ENCODE measurements around the gene TUBG1.

TUBG1 gene

DNA sequence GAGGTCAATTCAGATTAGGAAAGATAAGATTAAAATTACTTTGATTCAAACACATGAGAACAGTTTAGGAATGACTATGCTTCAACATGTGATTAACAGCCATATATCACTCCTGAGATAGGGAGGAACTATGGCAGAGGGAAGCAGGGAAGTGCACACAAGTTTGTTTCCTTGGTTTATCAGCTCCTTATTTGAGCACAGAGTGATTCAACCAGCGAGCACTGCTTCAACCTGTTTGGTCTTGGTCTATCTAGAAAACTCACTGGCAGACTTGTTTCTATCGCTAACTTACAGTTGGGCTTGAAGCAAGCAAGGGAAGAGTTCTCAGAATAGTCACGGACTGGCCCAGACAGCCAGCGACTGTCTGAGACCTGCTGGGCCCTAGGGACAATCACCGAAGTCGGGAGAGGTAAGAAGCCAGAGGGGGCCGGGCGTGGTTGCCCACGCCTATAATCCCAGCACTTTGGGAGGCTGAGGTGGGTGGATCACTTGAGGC, 23.5 kb downstream of the TUBG1 start:
- Histone ChIP-seq H2BK15ac (ENCODE audit: low read length) (no peak overlapping the region), H2BK12ac (ENCODE audit: low read length) (no peak overlapping the region), H3K9me3 (replicated peaks in 1 of 2; ENCODE audit: control insufficient read depth in 2 of 2, insufficient read depth in 1 of 2, low read depth in 1 of 2, low read length in 2 of 2) (no peaks in the 10 kb centered on the region), H3K4me3 (ENCODE audit: low read length in 2 of 2) (no peak overlapping the region), H3K4me2 (ENCODE audit: insufficient read depth, low read length, poor library complexity, severe bottlenecking) (no peak overlapping the region), H2AFZ (ENCODE audit: low read length) (no peak overlapping the region), H2BK120ac (ENCODE audit: low read depth, low read length) (no peak overlapping the region), H3K9ac (ENCODE audit: low read depth, low read length, poor library complexity) (no peak overlapping the region), H3K14ac (ENCODE audit: low read length) (no peak overlapping the region), H4K91ac (ENCODE audit: low read depth, low read length, poor library complexity) (no peak overlapping the region), H3K18ac (ENCODE audit: low read length) (no peak overlapping the region), H4K8ac (ENCODE audit: low read depth, low read length) (no peak overlapping the region), H3K36me3 (replicated peaks in 1 of 2; ENCODE audit: control insufficient read depth in 2 of 2, insufficient read depth in 2 of 2, low read length in 2 of 2) (no peaks in the 10 kb centered on the region), H3K23ac (ENCODE audit: low read depth, low read length, poor library complexity) (no peak overlapping the region), H2BK5ac (ENCODE audit: low read length) (no peak overlapping the region), H3K27ac (replicated peaks; ENCODE audit: low read length) (no peak overlapping the region), H3K27me3 (ENCODE audit: control insufficient read depth in 3 of 3, insufficient read depth in 3 of 3, low read depth in 1 of 3, low read length in 3 of 3) (no peaks in the 10 kb centered on the region), H3K79me1 (ENCODE audit: low read depth, low read length) (no peaks in the 10 kb centered on the region), H3K4me1 (ENCODE audit: control insufficient read depth in 2 of 2, insufficient read depth in 1 of 2, low read depth in 1 of 2, low read length in 2 of 2) (no peaks in the 10 kb centered on the region), H3K4ac (ENCODE audit: low read length) (no peak overlapping the region), H2AK5ac (ENCODE audit: low read depth, low read length) (no peak overlapping the region)
- WGBS, 2 donors (ENCODE audit: extremely low coverage in 2 of 2, insufficient read length in 2 of 2, insufficient replicate concordance in 1 of 2) = no CpG with 5 or more reads among the region's 9 CpGs
- DNase-seq (ENCODE audit: low spot score) = no peak

DNA sequence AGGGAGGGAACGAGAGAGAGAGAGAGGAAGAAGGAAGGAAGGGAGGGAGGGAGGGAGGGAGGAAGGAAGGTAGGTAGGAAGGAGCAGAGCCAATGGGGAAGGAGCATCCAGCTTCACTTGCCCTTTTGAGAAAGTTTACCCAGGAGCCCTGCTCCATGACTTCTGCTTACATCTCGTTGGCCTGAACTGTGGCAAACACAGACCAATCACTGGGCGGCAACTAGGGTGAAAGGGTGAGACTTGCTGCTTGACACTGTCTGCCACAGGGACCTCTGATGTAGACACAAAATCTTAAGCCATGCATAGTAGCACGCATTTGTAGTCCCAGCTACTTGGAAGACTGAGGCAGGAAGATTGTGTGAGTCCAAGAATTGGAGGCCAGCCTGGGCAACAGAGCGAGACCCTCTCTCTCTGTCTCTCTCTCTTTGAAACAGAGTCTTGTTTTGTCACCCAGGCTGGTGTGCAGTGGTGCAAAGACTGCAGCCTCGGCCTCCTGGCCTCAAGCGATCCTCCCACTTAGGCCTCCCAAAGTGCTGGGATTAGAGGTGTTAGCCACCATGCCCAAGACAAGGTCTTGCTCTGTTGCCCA, 30.1 kb downstream of the TUBG1 start:
- H3K27me3 ChIP-seq (ENCODE audit: control insufficient read depth in 3 of 3, insufficient read depth in 3 of 3, low read depth in 1 of 3, low read length in 3 of 3) = peaks cover 0 to 5% (median 0%) of the 10 kb centered on the region in 3 experiments

DNA sequence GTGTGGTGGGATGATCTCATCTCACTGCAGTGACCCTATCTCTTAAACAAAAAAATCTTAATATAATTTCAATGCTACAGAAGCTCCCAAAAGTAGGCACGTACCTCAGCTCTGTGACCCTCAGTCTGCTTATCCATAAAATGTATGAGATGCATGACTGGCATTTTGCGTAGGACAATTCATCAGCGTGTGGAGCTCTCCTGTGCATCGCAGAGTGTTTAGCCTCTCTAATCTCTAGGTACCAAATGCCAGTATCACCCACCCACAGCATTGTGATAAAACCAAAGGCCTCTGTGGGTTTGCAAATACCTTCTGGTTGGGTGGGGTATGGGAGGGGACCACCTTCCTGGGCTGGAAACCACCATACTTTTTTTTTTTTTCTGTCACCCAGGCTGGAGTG, 30.6 kb downstream of the TUBG1 start:
- H3K23ac ChIP-seq (ENCODE audit: low read depth, low read length, poor library complexity) = no peak overlapping the region

More for the DNA sequence above, 30.1 kb downstream of the TUBG1 start:
- no peaks in the 10 kb centered on the region for H3K36me3 ChIP-seq (replicated peaks in 1 of 2; ENCODE audit: control insufficient read depth in 2 of 2, insufficient read depth in 2 of 2, low read length in 2 of 2)
- no peak overlapping the region for H3K4ac ChIP-seq (ENCODE audit: low read length)
- no peak overlapping the region for H3K4me2 ChIP-seq (ENCODE audit: insufficient read depth, low read length, poor library complexity, severe bottlenecking)
- DNase-seq (ENCODE audit: low spot score) = no peak
- no peaks in the 10 kb centered on the region for H3K9me3 ChIP-seq (replicated peaks in 1 of 2; ENCODE audit: control insufficient read depth in 2 of 2, insufficient read depth in 1 of 2, low read depth in 1 of 2, low read length in 2 of 2)
- H3K27ac ChIP-seq (replicated peaks; ENCODE audit: low read length) = no peak overlapping the region
- H3K79me1 ChIP-seq (ENCODE audit: low read depth, low read length) = no peaks in the 10 kb centered on the region
- no peak overlapping the region for H4K91ac ChIP-seq (ENCODE audit: low read depth, low read length, poor library complexity)
- no peak overlapping the region for H3K18ac ChIP-seq (ENCODE audit: low read length)
- no peak overlapping the region for H2BK120ac ChIP-seq (ENCODE audit: low read depth, low read length)
- peaks cover 0 to 3% of the 10 kb centered on the region in 2 donors for H3K4me1 ChIP-seq (ENCODE audit: control insufficient read depth in 2 of 2, insufficient read depth in 1 of 2, low read depth in 1 of 2, low read length in 2 of 2)
- no peak overlapping the region for H3K9ac ChIP-seq (ENCODE audit: low read depth, low read length, poor library complexity)
- H3K23ac ChIP-seq (ENCODE audit: low read depth, low read length, poor library complexity) = no peak overlapping the region
- H2AK5ac ChIP-seq (ENCODE audit: low read depth, low read length) = no peak overlapping the region
- WGBS, 2 donors (ENCODE audit: extremely low coverage in 2 of 2, insufficient read length in 2 of 2, insufficient replicate concordance in 1 of 2) = no CpG with 5 or more reads among the region's 7 CpGs
- no peak overlapping the region for H3K4me3 ChIP-seq (ENCODE audit: low read length in 2 of 2)
- H2AFZ ChIP-seq (ENCODE audit: low read length) = no peak overlapping the region
- H4K8ac ChIP-seq (ENCODE audit: low read depth, low read length) = no peak overlapping the region
- no peak overlapping the region for H2BK12ac ChIP-seq (ENCODE audit: low read length)
- no peak overlapping the region for H2BK15ac ChIP-seq (ENCODE audit: low read length)
- H2BK5ac ChIP-seq (ENCODE audit: low read length) = no peak overlapping the region
- H3K14ac ChIP-seq (ENCODE audit: low read length) = no peak overlapping the region

DNA sequence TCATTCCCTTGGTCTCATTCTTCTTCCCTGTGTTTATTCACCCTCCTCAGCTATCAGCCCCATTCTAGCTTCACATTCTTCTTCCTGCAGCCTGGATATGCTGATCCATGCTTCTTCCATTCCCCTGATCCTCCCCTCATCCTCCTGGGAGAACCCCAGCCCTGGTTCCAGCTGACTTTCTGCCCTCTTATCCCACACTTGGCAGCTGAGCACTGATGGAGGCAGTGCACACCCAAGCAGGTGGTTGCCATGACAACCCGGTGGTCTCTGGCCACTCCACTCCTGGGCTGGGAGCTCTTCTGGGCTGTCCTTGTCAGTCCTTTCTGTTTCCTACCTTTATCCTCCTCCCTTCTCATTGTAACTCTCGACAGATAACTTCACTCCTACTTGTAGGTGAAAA, 32.9 kb downstream of the TUBG1 start:
- Histone ChIP-seq H2AFZ (ENCODE audit: low read length) (no peak overlapping the region), H3K27ac (replicated peaks; ENCODE audit: low read length) (no peak overlapping the region), H3K79me1 (ENCODE audit: low read depth, low read length) (no peaks in the 10 kb centered on the region), H3K9ac (ENCODE audit: low read depth, low read length, poor library complexity) (no peak overlapping the region), H3K4ac (ENCODE audit: low read length) (no peak overlapping the region), H4K91ac (ENCODE audit: low read depth, low read length, poor library complexity) (no peak overlapping the region), H2BK15ac (ENCODE audit: low read length) (no peak overlapping the region), H2AK5ac (ENCODE audit: low read depth, low read length) (no peak overlapping the region), H2BK120ac (ENCODE audit: low read depth, low read length) (no peak overlapping the region), H3K36me3 (replicated peaks in 1 of 2; ENCODE audit: control insufficient read depth in 2 of 2, insufficient read depth in 2 of 2, low read length in 2 of 2) (no peaks in the 10 kb centered on the region), H3K23ac (ENCODE audit: low read depth, low read length, poor library complexity) (no peak overlapping the region), H2BK5ac (ENCODE audit: low read length) (no peak overlapping the region), H3K18ac (ENCODE audit: low read length) (no peak overlapping the region), H3K4me2 (ENCODE audit: insufficient read depth, low read length, poor library complexity, severe bottlenecking) (no peak overlapping the region), H3K4me1 (ENCODE audit: control insufficient read depth in 2 of 2, insufficient read depth in 1 of 2, low read depth in 1 of 2, low read length in 2 of 2) (peaks cover 0 to 3% of the 10 kb centered on the region in 2 donors), H4K8ac (ENCODE audit: low read depth, low read length) (no peak overlapping the region), H3K27me3 (ENCODE audit: control insufficient read depth in 3 of 3, insufficient read depth in 3 of 3, low read depth in 1 of 3, low read length in 3 of 3) (peaks cover 0 to 12% (median 0%) of the 10 kb centered on the region in 3 experiments), H2BK12ac (ENCODE audit: low read length) (no peak overlapping the region), H3K4me3 (ENCODE audit: low read length in 2 of 2) (no peak overlapping the region), H3K14ac (ENCODE audit: low read length) (no peak overlapping the region), H3K9me3 (replicated peaks in 1 of 2; ENCODE audit: control insufficient read depth in 2 of 2, insufficient read depth in 1 of 2, low read depth in 1 of 2, low read length in 2 of 2) (no peaks in the 10 kb centered on the region)
- no CpG with 5 or more reads among the region's 2 CpGs for WGBS, 2 donors (ENCODE audit: extremely low coverage in 2 of 2, insufficient read length in 2 of 2, insufficient replicate concordance in 1 of 2)
- DNase-seq (ENCODE audit: low spot score) = peak; percentile 26

More for the DNA sequence above, 30.6 kb downstream of the TUBG1 start:
- no peak for DNase-seq (ENCODE audit: low spot score)
- Histone ChIP-seq H4K91ac (ENCODE audit: low read depth, low read length, poor library complexity) (no peak overlapping the region), H3K9me3 (replicated peaks in 1 of 2; ENCODE audit: control insufficient read depth in 2 of 2, insufficient read depth in 1 of 2, low read depth in 1 of 2, low read length in 2 of 2) (no peaks in the 10 kb centered on the region), H3K27ac (replicated peaks; ENCODE audit: low read length) (no peak overlapping the region), H3K14ac (ENCODE audit: low read length) (no peak overlapping the region), H3K4me1 (ENCODE audit: control insufficient read depth in 2 of 2, insufficient read depth in 1 of 2, low read depth in 1 of 2, low read length in 2 of 2) (peaks cover 0 to 3% of the 10 kb centered on the region in 2 donors), H4K8ac (ENCODE audit: low read depth, low read length) (no peak overlapping the region), H3K4me3 (ENCODE audit: low read length in 2 of 2) (no peak overlapping the region), H2BK15ac (ENCODE audit: low read length) (no peak overlapping the region), H2BK120ac (ENCODE audit: low read depth, low read length) (no peak overlapping the region), H3K27me3 (ENCODE audit: control insufficient read depth in 3 of 3, insufficient read depth in 3 of 3, low read depth in 1 of 3, low read length in 3 of 3) (peaks cover 0 to 5% (median 0%) of the 10 kb centered on the region in 3 experiments), H3K79me1 (ENCODE audit: low read depth, low read length) (no peaks in the 10 kb centered on the region), H3K36me3 (replicated peaks in 1 of 2; ENCODE audit: control insufficient read depth in 2 of 2, insufficient read depth in 2 of 2, low read length in 2 of 2) (no peaks in the 10 kb centered on the region), H2BK5ac (ENCODE audit: low read length) (no peak overlapping the region), H3K18ac (ENCODE audit: low read length) (no peak overlapping the region), H2AFZ (ENCODE audit: low read length) (no peak overlapping the region), H3K4ac (ENCODE audit: low read length) (no peak overlapping the region), H3K4me2 (ENCODE audit: insufficient read depth, low read length, poor library complexity, severe bottlenecking) (no peak overlapping the region), H2BK12ac (ENCODE audit: low read length) (no peak overlapping the region), H3K9ac (ENCODE audit: low read depth, low read length, poor library complexity) (no peak overlapping the region), H2AK5ac (ENCODE audit: low read depth, low read length) (no peak overlapping the region)
- WGBS, 2 donors (ENCODE audit: extremely low coverage in 2 of 2, insufficient read length in 2 of 2, insufficient replicate concordance in 1 of 2) = no CpG with 5 or more reads among the region's 4 CpGs

Data from neuronal stem cell (in vitro differentiated cells).